Smooth muscle cell (in vitro differentiated cells): ENCODE measurements around the gene PTPRT. TPM values are rescaled to one million over a fixed set of nuclear protein-coding genes. Genes with fewer than 3 reads are reported as not detected.

Source experiments
- DNase-seq: peaks from one replicate; lab custom pipeline; 2025; ENCODE audit not compliant: unreplicated experiment; lab: John Stamatoyannopoulos, UW
- H2AFZ ChIP-seq: fragments of 200-600 bp; sonication (generic); 2 replicates; pipeline ENCODE4 v1.6.0; 2016; ENCODE audit warnings: antibody characterized with exemption, low read depth, mild to moderate bottlenecking
- H3F3A ChIP-seq: fragments of 200-600 bp; sonication (generic); 2 replicates; pipeline ENCODE4 v1.6.0; 2017; ENCODE audit warnings: antibody characterized with exemption, low read depth
- H3K27ac ChIP-seq: fragments of 200-600 bp; sonication (generic); 2 replicates; pipeline ENCODE4 v1.5.1; 2016; ENCODE audit warnings: low read depth, mild to moderate bottlenecking
- H3K27me3 ChIP-seq: fragments of 200-600 bp; sonication (generic); 2 replicates; pipeline ENCODE4 v1.6.1; 2016; ENCODE audit warnings: low read depth, mild to moderate bottlenecking
- H3K36me3 ChIP-seq: fragments of 200-600 bp; sonication (generic); 2 replicates; pipeline ENCODE4 v1.5.1; 2016; ENCODE audit warnings: low read depth
- H3K4me1 ChIP-seq: fragments of 200-600 bp; sonication (generic); 2 replicates; pipeline ENCODE4 v1.5.1; 2016; ENCODE audit warnings: low read depth
- H3K4me2 ChIP-seq: fragments of 200-600 bp; sonication (generic); 2 replicates; pipeline ENCODE4 v1.6.0; 2016; ENCODE audit warnings: mild to moderate bottlenecking
- H3K4me3 ChIP-seq: fragments of 200-600 bp; sonication (generic); 2 replicates; pipeline ENCODE4 v1.5.1; 2016; ENCODE audit warnings: mild to moderate bottlenecking
- H3K79me2 ChIP-seq: fragments of 200-600 bp; sonication (generic); 2 replicates; pipeline ENCODE4 v1.6.0; 2016; ENCODE audit warnings: low read depth, mild to moderate bottlenecking
- H3K9ac ChIP-seq: fragments of 200-600 bp; sonication (generic); 2 replicates; pipeline ENCODE4 v1.6.0; 2016; ENCODE audit warnings: low read depth
- H3K9me3 ChIP-seq: fragments of 200-600 bp; sonication (generic); replicated peaks from 2 replicates; pipeline ENCODE4 v1.5.1; 2016; ENCODE audit warnings: low read depth
- H4K20me1 ChIP-seq: fragments of 200-600 bp; sonication (generic); 2 replicates; pipeline ENCODE4 v1.6.0; 2016; ENCODE audit warnings: low read depth
- CTCF ChIP-seq: fragments of 200-600 bp; sonication (generic); IDR thresholded peaks from 2 replicates; pipeline ENCODE4 v1.5.1; 2017; ENCODE audit warnings: borderline replicate concordance, mild to moderate bottlenecking, antibody characterized with exemption; ENCODE audit not compliant: insufficient read depth, poor library complexity, severe bottlenecking
- WGBS: methylation state at CpG from one replicate; pipeline ENCODE4 v1.1.7; 2016; ENCODE audit warnings: low lambda C conversion rate; 5-methylcytosine and 5-hydroxymethylcytosine counted together
- polyA plus RNA-seq: library from polyadenylated mRNA; unstranded; fragments of >200 nt; fragmentation: Nextera tagmentation; extraction: Ambion mirVana; gene quantifications from 2 replicates; pipeline ENCODE4 v1.2.1, GENCODE V29; 2016
- total RNA-seq: library from RNA; depleted of rRNA; stranded (reverse); fragments of >200 nt; gene quantifications from 2 replicates; pipeline ENCODE4 v1.2.3, GENCODE V29; 2014

PTPRT gene
- total and polyA plus RNA-seq, 2 experiments from 2014 or later = 0.99 to 2.1 TPM

GRCh38 chr20:42837456-42837855, 352.2 kb downstream of the PTPRT start:
- H3K27ac ChIP-seq = no peak overlapping the region
- H3K4me3 ChIP-seq = no peak overlapping the region
- no peak overlapping the region for H2AFZ ChIP-seq
- DNase-seq = no peak
- H3K9ac ChIP-seq = no peak overlapping the region
- H4K20me1 ChIP-seq = no peaks in the 10 kb centered on the region
- no peaks in the 10 kb centered on the region for H3K27me3 ChIP-seq
- WGBS = 90% methylated on average over 3 of the region's 3 CpGs
- no peaks in the 10 kb centered on the region for H3F3A ChIP-seq
- no peaks in the 10 kb centered on the region for H3K9me3 ChIP-seq
- H3K4me1 ChIP-seq = no peaks in the 10 kb centered on the region
- no peak overlapping the region for H3K4me2 ChIP-seq
- no peaks in the 10 kb centered on the region for H3K79me2 ChIP-seq
- TF ChIP-seq CTCF = no peak
- H3K36me3 ChIP-seq = no peaks in the 10 kb centered on the region

- no peak for TF ChIP-seq CTCF
- H3K4me3 ChIP-seq = no peak overlapping the region
- H2AFZ ChIP-seq = no peak overlapping the region
- no peak for DNase-seq
- no peaks in the 10 kb centered on the region for H3K79me2 ChIP-seq
- H3K27me3 ChIP-seq = no peaks in the 10 kb centered on the region
- H3K27ac ChIP-seq = no peak overlapping the region
- H3K9ac ChIP-seq = no peak overlapping the region
- H3K9me3 ChIP-seq = no peaks in the 10 kb centered on the region
- no peaks in the 10 kb centered on the region for H3K4me1 ChIP-seq
- no peaks in the 10 kb centered on the region for H3K36me3 ChIP-seq
- 85% methylated on average over 5 of the region's 5 CpGs for WGBS
- no peak overlapping the region for H3K4me2 ChIP-seq
- H3F3A ChIP-seq = no peaks in the 10 kb centered on the region
- H4K20me1 ChIP-seq = no peaks in the 10 kb centered on the region
These were observed 353.4 kb downstream of the PTPRT start for GRCh38 chr20:42836339-42836738.

- Histone ChIP-seq H3K9ac (no peak overlapping the region), H3K4me2 (no peak overlapping the region), H3K27ac (no peak overlapping the region), H3K4me3 (no peak overlapping the region), H3K4me1 (no peaks in the 10 kb centered on the region), H2AFZ (no peak overlapping the region), H3K36me3 (no peaks in the 10 kb centered on the region), H4K20me1 (no peaks in the 10 kb centered on the region), H3F3A (no peaks in the 10 kb centered on the region), H3K79me2 (no peaks in the 10 kb centered on the region), H3K9me3 (no peaks in the 10 kb centered on the region), H3K27me3 (no peaks in the 10 kb centered on the region)
- WGBS = 80% methylated on average over 6 of the region's 6 CpGs
- DNase-seq = no peak
- no peak for TF ChIP-seq CTCF
These were observed 381.8 kb downstream of the PTPRT start for GRCh38 chr20:42807876-42808275.

- no peaks in the 10 kb centered on the region for H4K20me1 ChIP-seq
- H3K4me2 ChIP-seq = no peak overlapping the region
- DNase-seq = no peak
- H3K9me3 ChIP-seq = no peaks in the 10 kb centered on the region
- no peak overlapping the region for H2AFZ ChIP-seq
- no peaks in the 10 kb centered on the region for H3F3A ChIP-seq
- H3K27me3 ChIP-seq = peaks cover 3% of the 10 kb centered on the region
- H3K79me2 ChIP-seq = no peaks in the 10 kb centered on the region
- no peak overlapping the region for H3K27ac ChIP-seq
- H3K36me3 ChIP-seq = no peaks in the 10 kb centered on the region
- no peak overlapping the region for H3K9ac ChIP-seq
- no peak for TF ChIP-seq CTCF
- 87% methylated on average over 11 of the region's 11 CpGs for WGBS
- no peak overlapping the region for H3K4me3 ChIP-seq
- H3K4me1 ChIP-seq = no peaks in the 10 kb centered on the region
These were observed 394.5 kb downstream of the PTPRT start for GRCh38 chr20:42795111-42795695.
